KMS-11 (cell line): ENCODE results near the gene FAM241B.

Experiments used
- H2AFZ ChIP-seq: fragments of 200-600 bp; sonication (generic); 2 replicates; pipeline ENCODE4 v1.6.1; 2016; ENCODE audit warnings: antibody characterized with exemption, mixed run types, low read depth
- H3K27ac ChIP-seq: fragments of 200-600 bp; sonication (generic); 2 replicates; pipeline ENCODE4 v1.6.1; 2016; ENCODE audit warnings: mild to moderate bottlenecking, mixed run types
- H3K27me3 ChIP-seq: fragments of 200-600 bp; sonication (generic); 2 replicates; pipeline ENCODE4 v1.6.1; 2017; ENCODE audit warnings: mild to moderate bottlenecking, low read depth, mixed run types, moderate library complexity; ENCODE audit not compliant: insufficient read depth
- H3K36me3 ChIP-seq: fragments of 200-600 bp; sonication (generic); 2 replicates; pipeline ENCODE4 v1.6.1; 2017; ENCODE audit warnings: mild to moderate bottlenecking, mixed run types; ENCODE audit not compliant: insufficient read depth
- H3K4me1 ChIP-seq: fragments of 200-600 bp; sonication (generic); 2 replicates; pipeline ENCODE4 v1.6.1; 2016; ENCODE audit warnings: mild to moderate bottlenecking, low read depth, mixed run types; ENCODE audit not compliant: poor library complexity, severe bottlenecking
- H3K4me2 ChIP-seq: fragments of 200-600 bp; sonication (generic); 2 replicates; pipeline ENCODE4 v1.7.0; 2016; ENCODE audit warnings: mild to moderate bottlenecking, mixed run types
- H3K4me3 ChIP-seq: fragments of 200-600 bp; sonication (generic); IDR thresholded peaks from 2 replicates; pipeline ENCODE4 v1.6.1; 2017; ENCODE audit warnings: low read depth, low read length, mixed read lengths; ENCODE audit not compliant: insufficient read depth
- H3K79me2 ChIP-seq: fragments of 200-600 bp; sonication (generic); 2 replicates; pipeline ENCODE4 v1.6.1; 2016; ENCODE audit warnings: low read depth, mixed run types; ENCODE audit not compliant: insufficient read depth
- H3K9ac ChIP-seq: fragments of 200-600 bp; sonication (generic); 2 replicates; pipeline ENCODE4 v1.6.1; 2016; ENCODE audit warnings: mild to moderate bottlenecking, mixed run types
- H4K20me1 ChIP-seq: fragments of 200-600 bp; sonication (generic); 2 replicates; pipeline ENCODE4 v1.6.1; 2016; ENCODE audit warnings: mild to moderate bottlenecking, mixed run types; ENCODE audit not compliant: insufficient read depth
- CTCF ChIP-seq: fragments of 200-600 bp; sonication (generic); conservative IDR thresholded peaks from 2 replicates; pipeline ENCODE4 v1.6.1; 2017; ENCODE audit warnings: low read depth, mild to moderate bottlenecking, antibody characterized with exemption, low read length, moderate library complexity, mixed read lengths

Gene FAM241B

GRCh38 chr10:69646185-69647060, 16.4 kb downstream of the FAM241B start:
- peaks cover 7% of the 10 kb centered on the region; the same call in 1 of the 2 replicates for H3K27me3 ChIP-seq
- no peaks in the 10 kb centered on the region for H3K79me2 ChIP-seq
- no peaks in the 10 kb centered on the region for H3K4me1 ChIP-seq
- H3K4me3 ChIP-seq = no peak overlapping the region
- no peak overlapping the region for H3K4me2 ChIP-seq
- H2AFZ ChIP-seq = no peak overlapping the region
- no peaks in the 10 kb centered on the region for H3K36me3 ChIP-seq
- TF ChIP-seq CTCF = no peak
- no peak overlapping the region for H3K27ac ChIP-seq
- no peak overlapping the region for H3K9ac ChIP-seq
- H4K20me1 ChIP-seq = no peaks in the 10 kb centered on the region

- H3K4me3 ChIP-seq = no peak overlapping the region
- no peaks in the 10 kb centered on the region for H4K20me1 ChIP-seq
- no peak overlapping the region for H3K9ac ChIP-seq
- H3K36me3 ChIP-seq = no peaks in the 10 kb centered on the region
- H3K27me3 ChIP-seq = peaks cover 5% of the 10 kb centered on the region; the same call in 1 of the 2 replicates
- H3K4me2 ChIP-seq = no peak overlapping the region
- H3K4me1 ChIP-seq = no peaks in the 10 kb centered on the region
- H3K27ac ChIP-seq = no peak overlapping the region
- H2AFZ ChIP-seq = no peak overlapping the region
- TF ChIP-seq CTCF = no peak
- no peaks in the 10 kb centered on the region for H3K79me2 ChIP-seq
These were observed 17.1 kb downstream of the FAM241B start for GRCh38 chr10:69647126-69647525.

GRCh38 chr10:69647819-69648218, 17.8 kb downstream of the FAM241B start:
- Histone ChIP-seq H3K9ac (no peak overlapping the region), H3K27me3 (peaks cover 5% of the 10 kb centered on the region; the same call in 1 of the 2 replicates), H3K4me3 (no peak overlapping the region), H3K4me2 (no peak overlapping the region), H4K20me1 (no peaks in the 10 kb centered on the region), H3K36me3 (no peaks in the 10 kb centered on the region), H2AFZ (no peak overlapping the region), H3K27ac (no peak overlapping the region), H3K79me2 (no peaks in the 10 kb centered on the region), H3K4me1 (no peaks in the 10 kb centered on the region)
- no peak for TF ChIP-seq CTCF

- Histone ChIP-seq H3K36me3 (no peaks in the 10 kb centered on the region), H2AFZ (no peak overlapping the region), H3K4me2 (no peak overlapping the region), H3K4me1 (no peaks in the 10 kb centered on the region), H3K79me2 (no peaks in the 10 kb centered on the region), H3K27ac (no peak overlapping the region), H3K4me3 (no peak overlapping the region), H4K20me1 (no peaks in the 10 kb centered on the region), H3K9ac (no peak overlapping the region), H3K27me3 (peaks cover 9% of the 10 kb centered on the region; the same call in 1 of the 2 replicates)
- TF ChIP-seq CTCF = no peak
These were observed 18.4 kb downstream of the FAM241B start for GRCh38 chr10:69648461-69648860.
